GM12878 (cell line): ENCODE data around the gene MKNK1. TPM values are rescaled to one million over a fixed set of nuclear protein-coding genes. Genes with fewer than 3 reads are reported as not detected.

Source experiments
- ATAC-seq: fragments of 200-7000 bp; cut with Tn5 transposase; 3 replicates; pipeline ENCODE4 v1.9.1; 2020; ENCODE audit warnings: mild to moderate bottlenecking, moderate library complexity
- BruUV-seq: library from RNA; stranded (reverse); fragments of 400-500 nt; replicated peaks from 2 replicates; lab custom pipeline; 2021; lab: Mats Ljungman, UMichigan
- CTCF ChIA-PET: fragments of 300-600 bp; sonication (Branson Sonifier 250); formaldehyde crosslinking; extraction: SDS; loops from one replicate; lab custom pipeline; 2021; ENCODE audit warnings: inconsistent platforms; lab: Yijun Ruan, JAX
- POLR2A ChIA-PET: fragments of 350-600 bp; formaldehyde crosslinking; extraction: SDS; loops from one replicate; lab custom pipeline; 2021; ENCODE audit warnings: inconsistent platforms; lab: Charles Lee
- RAD21 ChIA-PET: fragments of 300-600 bp; sonication (Branson Sonifier 250); formaldehyde crosslinking; loops from one replicate; lab custom pipeline; 2023; ENCODE audit warnings: antibody characterized with exemption; ENCODE audit not compliant: unreplicated experiment; lab: Charles Lee
- SMC1A ChIA-PET: fragments of 300-600 bp; sonication (Branson Sonifier 250); formaldehyde crosslinking; loops from one replicate; lab custom pipeline; 2023; ENCODE audit not compliant: unreplicated experiment, uncharacterized antibody; lab: Charles Lee
- DNase-seq: peaks from one replicate; pipeline ENCODE4 v3.0.0-alpha.2; 2011; ENCODE audit warnings: low read depth, low spot score
- FAIRE-seq: peaks from 3 replicates; lab custom pipeline; 2011; peaks lifted over from hg19 to GRCh38; lab: Jason Lieb, UNC
- H2AFZ ChIP-seq: 2 replicates; pipeline ENCODE4 v1.6.0; 2011; ENCODE audit warnings: low read depth, low read length, control low read depth; ENCODE audit not compliant: control insufficient read depth
- H3K27ac ChIP-seq: 2 replicates; pipeline ENCODE4 v1.5.1; 2011; ENCODE audit warnings: control low read depth; ENCODE audit not compliant: control insufficient read depth, insufficient read depth
- H3K27me3 ChIP-seq, 2 experiments: replicated peaks in 1 of 2; 2 replicates each; pipeline versions ENCODE4 v1.6.0 to v1.6.1; 2011; ENCODE audit warnings: low read length in 1 of 2; ENCODE audit not compliant: control insufficient read depth in 2 of 2, insufficient read depth in 2 of 2
- H3K36me3 ChIP-seq, 2 experiments: 2 replicates each; pipeline ENCODE4 v1.5.1; 2011; ENCODE audit warnings: low read length in 1 of 2; ENCODE audit not compliant: control insufficient read depth in 2 of 2, insufficient read depth in 2 of 2
- H3K4me1 ChIP-seq: 2 replicates; pipeline ENCODE4 v1.6.1; 2011; ENCODE audit warnings: mild to moderate bottlenecking, low read length, moderate library complexity, mixed read lengths; ENCODE audit not compliant: control insufficient read depth, insufficient read depth
- H3K4me2 ChIP-seq: 2 replicates; pipeline ENCODE4 v1.6.0; 2011; ENCODE audit warnings: control low read depth; ENCODE audit not compliant: control insufficient read depth, insufficient read depth
- H3K4me3 ChIP-seq: fragments of 200-600 bp; sonication (generic); 2 replicates; pipeline ENCODE4 v1.5.1; 2016
- H3K79me2 ChIP-seq: 2 replicates; pipeline ENCODE4 v1.6.0; 2011; ENCODE audit warnings: low read length; ENCODE audit not compliant: control insufficient read depth, insufficient read depth
- H3K9ac ChIP-seq: 2 replicates; pipeline ENCODE4 v1.8.0; 2011; ENCODE audit warnings: low read length, control low read depth, mixed read lengths; ENCODE audit not compliant: control insufficient read depth, insufficient read depth
- H3K9me3 ChIP-seq: replicated peaks from 3 replicates; pipeline ENCODE4 v1.5.1; 2011; ENCODE audit warnings: mild to moderate bottlenecking, low read length; ENCODE audit not compliant: control insufficient read depth, insufficient read depth
- H4K20me1 ChIP-seq: 2 replicates; pipeline ENCODE4 v1.6.0; 2011; ENCODE audit not compliant: control insufficient read depth, insufficient read depth
- RELA ChIP-seq: fragments of 450-650 bp; IDR thresholded peaks from 2 replicates; pipeline ENCODE4 v1.8.0; 2014; ENCODE audit warnings: borderline replicate concordance; ENCODE audit not compliant: partially characterized antibody
- SP1 ChIP-seq: IDR thresholded peaks from one replicate; pipeline ENCODE4 v1.6.1; 2011; ENCODE audit warnings: low read depth, low read length
- STAT1 ChIP-seq: fragments of 450-650 bp; conservative IDR thresholded peaks from 2 replicates; pipeline ENCODE4 v1.6.1; 2014; ENCODE audit warnings: antibody characterized with exemption, mild to moderate bottlenecking
- in situ Hi-C: fragments of 300-500 bp; cut with MboI; formaldehyde crosslinking; loops from 9 replicates; pipeline ENCODE4 v1.14.3; 2018; ENCODE audit warnings: mixed read lengths
- intact Hi-C: fragments of 100-400 bp; cut with micrococcal nuclease; formaldehyde crosslinking; loops from one replicate; pipeline ENCODE4 v1.14.2; 2022; ENCODE audit not compliant: unreplicated experiment
- polyA plus RNA-seq, 11 experiments: library from polyadenylated mRNA; depleted of rRNA in 4 of 11; unstranded in 6 of 11; stranded (reverse) in 5 of 11; fragments of >200 nt; fragmentation: Nextera tagmentation in 4 of 11; fragmentation: Illumina TruSeq in 1 of 11; extraction: Ambion mirVana in 4 of 11; extraction: Trizol in 1 of 11; gene quantifications; 1 replicate in 1 of 11; 2 replicates in 10 of 11; pipeline versions ENCODE4 v1.2.1 to v1.2.3, GENCODE V29; 2011 to 2016; ENCODE audit warnings: inconsistent platforms in 2 of 11, missing spikeins in 2 of 11, low read depth in 1 of 11
- total RNA-seq, 4 experiments: library from RNA; depleted of rRNA in 3 of 4; stranded (reverse); fragments of >200 nt in 3 of 4; fragmentation: Illumina TruSeq in 1 of 4; extraction: Trizol in 1 of 4; gene quantifications; 2 replicates each; pipeline versions ENCODE4 v1.2.1 to v1.2.3, GENCODE V29; 2013 to 2021
- TF ChIP-seq, protein P1 (sequence below): fragments of 450-650 bp; IDR thresholded peaks from 2 replicates; pipeline ENCODE4 v1.6.1; 2018; ENCODE audit warnings: borderline replicate concordance, mild to moderate bottlenecking; ENCODE audit not compliant: partially characterized antibody

Gene MKNK1
- total and polyA plus RNA-seq, 10 of the 15 experiments (the other 5 are each of a cell fraction or from before 2014, with no cell fraction given): 13.7 to 29.9 (median 26.5) TPM

DNA sequence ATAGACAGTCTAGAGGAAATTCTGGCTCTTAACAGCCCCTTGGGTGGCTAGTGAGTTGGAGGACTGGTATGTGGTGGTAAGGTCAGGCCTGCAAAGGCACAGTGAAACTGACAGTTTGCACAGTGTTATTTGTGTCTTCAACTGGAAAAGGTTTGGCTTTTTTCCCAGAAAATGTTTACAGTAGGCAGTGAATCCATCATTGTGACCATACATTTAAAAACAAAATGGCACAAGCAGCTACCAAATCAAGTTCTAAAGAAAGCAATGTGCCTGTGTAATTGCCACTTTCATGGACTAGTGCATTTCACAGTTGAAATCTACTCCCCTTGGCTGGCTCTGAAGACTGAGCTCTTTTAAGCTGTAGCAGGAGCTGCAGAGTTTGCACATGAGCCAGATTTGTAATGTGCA is 39.3 kb upstream of the MKNK1 start:
- intact Hi-C loops: no loop called here
- DNase-seq: no peak
- SMC1A ChIA-PET: interaction anchor here (1.7 kb wide), 1 partner anchor 24 kb away, joined by 4 read pairs; no protein-coding TSS in a partner anchor
- Histone ChIP-seq H3K79me2 (no peaks in the 10 kb centered on the region), H3K9ac (no peak overlapping the region), H3K27ac (no peak overlapping the region), H3K9me3 (no peaks in the 10 kb centered on the region), H3K4me1 (no peaks in the 10 kb centered on the region), H2AFZ (no peak overlapping the region), H3K36me3 (peaks cover 0 to 1% of the 10 kb centered on the region in 2 experiments; a peak in 2 of 4 replicates), H4K20me1 (no peaks in the 10 kb centered on the region), H3K27me3 (no peaks in the 10 kb centered on the region), H3K4me2 (no peak overlapping the region), H3K4me3 (no peak overlapping the region)
- no peak for TF ChIP-seq STAT1
- TF ChIP-seq RELA: no peak
- no peak for TF ChIP-seq SP1
- POLR2A ChIA-PET: no interaction called here
- RAD21 ChIA-PET: no interaction called here
- in situ Hi-C loops: no loop called here
- no peak for ATAC-seq
- BruUV-seq: no TSS peak
- CTCF ChIA-PET: interaction anchor here (1.0 to 2.0 kb wide), 2 partner anchors 12 to 114 kb away, joined by 3 to 4 read pairs; no protein-coding TSS in a partner anchor
- no peak for FAIRE-seq

DNA sequence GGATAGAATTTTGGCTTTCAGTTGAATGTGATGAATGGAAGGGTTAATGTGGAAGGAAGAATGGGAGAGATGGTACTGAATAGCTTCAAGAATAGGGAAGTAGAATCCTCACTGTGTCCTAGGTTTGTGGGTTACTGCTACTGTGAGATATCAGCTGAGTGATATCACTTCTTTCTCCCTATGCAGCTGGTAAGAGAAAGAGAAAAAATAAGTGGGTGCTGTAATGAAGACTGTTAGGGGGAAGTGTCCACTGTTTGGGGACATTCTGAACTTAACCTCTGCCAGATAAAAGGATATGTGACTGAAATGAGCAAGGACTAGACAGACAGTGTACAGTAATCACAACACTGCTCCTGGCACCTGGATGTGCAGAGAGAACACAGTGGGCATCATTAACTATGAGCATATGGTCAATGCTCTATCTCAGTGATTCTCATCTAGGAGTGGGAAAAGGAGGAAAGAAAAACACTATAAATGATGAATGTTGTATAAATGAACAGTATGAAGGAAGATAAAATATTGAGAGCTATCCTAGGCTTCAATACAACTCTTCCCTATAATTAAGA is 38.1 kb upstream of the MKNK1 start:
- TF ChIP-seq, protein P1, sequence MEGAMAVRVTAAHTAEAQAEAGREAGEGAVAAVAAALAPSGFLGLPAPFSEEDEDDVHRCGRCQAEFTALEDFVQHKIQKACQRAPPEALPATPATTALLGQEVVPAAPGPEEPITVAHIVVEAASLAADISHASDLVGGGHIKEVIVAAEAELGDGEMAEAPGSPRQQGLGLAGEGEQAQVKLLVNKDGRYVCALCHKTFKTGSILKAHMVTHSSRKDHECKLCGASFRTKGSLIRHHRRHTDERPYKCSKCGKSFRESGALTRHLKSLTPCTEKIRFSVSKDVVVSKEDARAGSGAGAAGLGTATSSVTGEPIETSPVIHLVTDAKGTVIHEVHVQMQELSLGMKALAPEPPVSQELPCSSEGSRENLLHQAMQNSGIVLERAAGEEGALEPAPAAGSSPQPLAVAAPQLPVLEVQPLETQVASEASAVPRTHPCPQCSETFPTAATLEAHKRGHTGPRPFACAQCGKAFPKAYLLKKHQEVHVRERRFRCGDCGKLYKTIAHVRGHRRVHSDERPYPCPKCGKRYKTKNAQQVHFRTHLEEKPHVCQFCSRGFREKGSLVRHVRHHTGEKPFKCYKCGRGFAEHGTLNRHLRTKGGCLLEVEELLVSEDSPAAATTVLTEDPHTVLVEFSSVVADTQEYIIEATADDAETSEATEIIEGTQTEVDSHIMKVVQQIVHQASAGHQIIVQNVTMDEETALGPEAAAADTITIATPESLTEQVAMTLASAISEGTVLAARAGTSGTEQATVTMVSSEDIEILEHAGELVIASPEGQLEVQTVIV: no peak
- BruUV-seq: no TSS peak
- DNase-seq: no peak
- Histone ChIP-seq H3K27me3 (no peaks in the 10 kb centered on the region), H3K4me1 (no peaks in the 10 kb centered on the region), H3K4me3 (no peak overlapping the region), H3K79me2 (no peaks in the 10 kb centered on the region), H3K27ac (no peak overlapping the region), H4K20me1 (no peaks in the 10 kb centered on the region), H3K9me3 (no peaks in the 10 kb centered on the region), H3K4me2 (no peak overlapping the region), H3K9ac (no peak overlapping the region), H3K36me3 (no peaks in the 10 kb centered on the region; a peak in 2 of 4 replicates), H2AFZ (no peak overlapping the region)
- RAD21 ChIA-PET: no interaction called here
- CTCF ChIA-PET: interaction anchor here (2.0 kb wide), 1 partner anchor 113 kb away, joined by 4 read pairs; no protein-coding TSS in a partner anchor
- intact Hi-C loops (no loop called here), in situ Hi-C loops (no loop called here)
- ATAC-seq: no peak
- SMC1A ChIA-PET: interaction anchor here (1.0 kb wide), 1 partner anchor 17 kb away, joined by 3 read pairs; no protein-coding TSS in a partner anchor
- POLR2A ChIA-PET: no interaction called here
- no peak for FAIRE-seq
